ENCODE measurements around the gene KANSL1. TPM values are rescaled to one million over a fixed set of nuclear protein-coding genes. Genes with fewer than 3 reads are reported as not detected.

The KANSL1 gene
- total RNA-seq, 4 donors from 2014 or later = 91.3 to 120 (median 105) TPM

DNA sequence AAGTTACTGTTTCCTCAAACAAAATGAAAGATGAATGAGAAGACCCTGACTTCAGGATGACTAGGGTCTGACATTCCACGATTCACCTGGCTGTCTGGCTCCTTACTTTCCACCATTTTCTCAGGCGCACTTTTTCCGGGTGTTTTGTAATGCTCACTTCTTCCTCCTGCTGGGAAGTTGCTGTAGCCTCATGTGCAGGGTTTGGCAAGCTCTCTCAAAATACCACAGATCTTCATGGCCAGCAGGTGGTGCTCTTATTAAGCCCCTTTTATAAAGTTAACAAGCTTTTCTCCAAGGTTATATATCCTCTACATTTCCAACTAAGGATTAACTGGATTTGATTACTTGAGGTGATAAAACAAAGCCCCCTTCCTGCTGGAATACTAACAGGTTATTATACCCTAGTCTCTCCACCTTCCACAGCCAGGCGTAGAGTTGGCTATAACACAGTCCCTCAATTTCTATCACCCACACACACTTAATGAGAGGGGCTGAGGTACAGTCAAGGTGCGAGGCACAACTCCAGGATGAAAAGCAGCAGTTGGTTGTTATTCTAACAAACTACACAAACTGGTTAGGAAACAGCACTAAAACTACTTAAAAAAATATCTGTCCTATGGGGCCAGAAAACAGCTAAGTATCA is 148.8 kb downstream of the KANSL1 start:
- TF ChIP-seq POLR2A (IDR thresholded peaks at IDR 0.05) (no peak), EP300 (IDR thresholded peaks at IDR 0.05) (peak in 1 of 2 donors; percentile 71)
- TF ChIP-seq, protein P1, sequence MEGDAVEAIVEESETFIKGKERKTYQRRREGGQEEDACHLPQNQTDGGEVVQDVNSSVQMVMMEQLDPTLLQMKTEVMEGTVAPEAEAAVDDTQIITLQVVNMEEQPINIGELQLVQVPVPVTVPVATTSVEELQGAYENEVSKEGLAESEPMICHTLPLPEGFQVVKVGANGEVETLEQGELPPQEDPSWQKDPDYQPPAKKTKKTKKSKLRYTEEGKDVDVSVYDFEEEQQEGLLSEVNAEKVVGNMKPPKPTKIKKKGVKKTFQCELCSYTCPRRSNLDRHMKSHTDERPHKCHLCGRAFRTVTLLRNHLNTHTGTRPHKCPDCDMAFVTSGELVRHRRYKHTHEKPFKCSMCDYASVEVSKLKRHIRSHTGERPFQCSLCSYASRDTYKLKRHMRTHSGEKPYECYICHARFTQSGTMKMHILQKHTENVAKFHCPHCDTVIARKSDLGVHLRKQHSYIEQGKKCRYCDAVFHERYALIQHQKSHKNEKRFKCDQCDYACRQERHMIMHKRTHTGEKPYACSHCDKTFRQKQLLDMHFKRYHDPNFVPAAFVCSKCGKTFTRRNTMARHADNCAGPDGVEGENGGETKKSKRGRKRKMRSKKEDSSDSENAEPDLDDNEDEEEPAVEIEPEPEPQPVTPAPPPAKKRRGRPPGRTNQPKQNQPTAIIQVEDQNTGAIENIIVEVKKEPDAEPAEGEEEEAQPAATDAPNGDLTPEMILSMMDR (IDR thresholded peaks at IDR 0.05) = peak; percentile 78 to 93 (median 84)
- H3K36me3 ChIP-seq = peaks cover 0 to 48% (median 4%) of the 10 kb centered on the region in 3 donors
- no peaks in the 10 kb centered on the region for H3K27me3 ChIP-seq
- H3K4me3 ChIP-seq = no peak overlapping the region
- DNase-seq (ENCODE audit: low spot score in 2 of 2) = peak; percentile 58 to 92
- peaks cover 0 to 43% (median 11%) of the 10 kb centered on the region in 4 donors for H3K4me1 ChIP-seq
- peak overlapping the region; percentile 28 to 77 (median 58) for H3K27ac ChIP-seq
- no peaks in the 10 kb centered on the region for H3K9me3 ChIP-seq
- 38 to 52% methylated on average over 5 of the region's 5 CpGs for WGBS, 2 donors

DNA sequence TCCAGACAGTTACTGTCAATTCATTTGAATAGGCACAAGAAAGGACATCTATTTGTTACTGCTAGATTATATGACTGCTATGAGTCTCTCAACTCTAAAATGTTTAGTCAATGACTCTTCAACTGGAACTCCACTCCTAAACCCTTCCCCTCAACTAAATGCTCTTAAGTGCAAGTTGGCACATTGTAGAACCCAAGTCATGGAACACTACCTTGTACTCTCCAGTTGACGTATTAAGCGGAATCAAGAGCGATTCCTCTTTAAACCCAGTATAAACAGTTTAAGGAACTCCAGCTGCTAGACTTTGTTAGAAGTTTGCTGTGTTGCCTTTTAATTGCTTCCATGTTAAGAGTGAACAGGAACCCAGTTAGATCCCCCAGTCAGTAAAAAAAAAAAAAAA is 149.6 kb downstream of the KANSL1 start:
- 85 to 90% methylated on average over 3 of the region's 3 CpGs for WGBS, 2 donors
- DNase-seq (ENCODE audit: low spot score in 2 of 2) = no peak
- H3K27ac ChIP-seq = peak overlapping the region in 3 of 4 donors; percentile 28 to 77 (median 71)
- no peak for TF ChIP-seq EP300 (IDR thresholded peaks at IDR 0.05)
- TF ChIP-seq, protein P1 (IDR thresholded peaks at IDR 0.05) = no peak
- TF ChIP-seq POLR2A (IDR thresholded peaks at IDR 0.05) = no peak
- H3K9me3 ChIP-seq = no peaks in the 10 kb centered on the region
- peaks cover 0 to 47% (median 11%) of the 10 kb centered on the region in 4 donors for H3K4me1 ChIP-seq
- H3K36me3 ChIP-seq = peaks cover 0 to 48% (median 4%) of the 10 kb centered on the region in 3 donors
- no peak overlapping the region for H3K4me3 ChIP-seq
- H3K27me3 ChIP-seq = no peaks in the 10 kb centered on the region

GRCh38 chr17:46042925-46043324 is 150.3 kb downstream of the KANSL1 start:
- Histone ChIP-seq H3K36me3 (peaks cover 0 to 48% (median 9%) of the 10 kb centered on the region in 3 donors), H3K27ac (peak overlapping the region in 3 of 4 donors; percentile 15 to 77 (median 71)), H3K4me3 (no peak overlapping the region), H3K4me1 (peaks cover 0 to 47% (median 11%) of the 10 kb centered on the region in 4 donors), H3K27me3 (no peaks in the 10 kb centered on the region), H3K9me3 (no peaks in the 10 kb centered on the region)
- 28 to 33% methylated on average over 3 of the region's 3 CpGs for WGBS, 2 donors
- DNase-seq (ENCODE audit: low spot score in 2 of 2) = no peak
- TF ChIP-seq POLR2A (IDR thresholded peaks at IDR 0.05) = no peak
- TF ChIP-seq EP300 (IDR thresholded peaks at IDR 0.05) = no peak
- TF ChIP-seq, protein P1 (IDR thresholded peaks at IDR 0.05) = no peak

DNA sequence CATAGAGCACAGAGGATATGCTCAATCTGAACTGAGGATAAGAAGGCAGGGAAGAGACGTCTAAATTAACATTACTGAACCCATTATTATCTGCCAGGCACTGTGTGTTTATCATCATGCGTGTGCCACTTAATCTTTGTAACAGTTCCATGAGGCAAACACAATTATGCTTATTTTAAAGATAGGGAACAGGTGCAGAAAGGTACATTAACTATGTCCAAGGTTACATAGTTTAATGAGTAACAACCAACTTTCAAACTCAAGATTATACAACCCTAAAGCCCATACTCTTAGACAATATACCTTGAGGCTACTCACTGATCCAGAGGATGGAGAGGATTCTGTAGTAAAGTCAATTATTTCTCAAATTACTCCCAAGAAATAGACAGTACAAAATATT is 151.0 kb downstream of the KANSL1 start:
- H3K36me3 ChIP-seq = peaks cover 0 to 48% (median 16%) of the 10 kb centered on the region in 3 donors
- H3K4me3 ChIP-seq = no peak overlapping the region
- peaks cover 0 to 45% (median 11%) of the 10 kb centered on the region in 4 donors for H3K4me1 ChIP-seq
- H3K9me3 ChIP-seq = no peaks in the 10 kb centered on the region
- DNase-seq (ENCODE audit: low spot score in 2 of 2) = no peak
- 72 to 81% methylated on average over 2 of the region's 2 CpGs for WGBS, 2 donors
- TF ChIP-seq EP300 (IDR thresholded peaks at IDR 0.05) (no peak), POLR2A (IDR thresholded peaks at IDR 0.05) (no peak)
- TF ChIP-seq, protein P1 (IDR thresholded peaks at IDR 0.05) = no peak
- H3K27me3 ChIP-seq = no peaks in the 10 kb centered on the region
- peak overlapping the region in 2 of 4 donors; percentile 15 to 77 for H3K27ac ChIP-seq

DNA sequence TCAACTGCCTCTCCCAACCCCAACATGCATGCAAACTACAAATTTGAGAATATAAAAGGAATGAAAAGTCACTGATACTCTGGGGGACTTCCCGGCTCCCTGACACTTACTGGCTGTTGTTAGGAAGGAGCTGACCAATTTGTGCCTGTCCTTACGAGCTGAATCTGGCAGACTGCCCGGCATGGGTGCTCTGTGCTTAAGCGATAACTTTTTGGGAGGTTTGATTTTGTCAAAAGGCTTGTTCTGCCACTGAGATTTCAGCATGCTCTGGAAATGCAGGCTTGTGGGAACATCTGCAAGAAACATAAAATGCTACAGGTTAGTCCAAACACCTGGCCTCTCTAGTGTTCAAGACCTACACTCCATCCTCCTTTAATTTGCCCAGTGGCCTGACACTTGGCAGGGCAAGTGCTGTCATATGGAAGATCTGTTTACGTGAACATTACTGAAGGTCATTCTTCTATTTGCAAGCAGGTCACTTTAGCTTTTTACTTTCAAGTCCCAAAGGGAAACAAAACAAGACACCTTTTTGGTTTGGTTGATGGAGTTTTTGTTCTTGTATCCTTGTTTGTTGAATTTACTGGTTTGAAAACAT is 153.5 kb downstream of the KANSL1 start:
- Histone ChIP-seq H3K4me3 (no peak overlapping the region), H3K36me3 (peaks cover 0 to 53% (median 24%) of the 10 kb centered on the region in 3 donors), H3K9me3 (no peaks in the 10 kb centered on the region), H3K27me3 (no peaks in the 10 kb centered on the region), H3K4me1 (peaks cover 0 to 29% (median 11%) of the 10 kb centered on the region in 4 donors), H3K27ac (no peak overlapping the region)
- DNase-seq (ENCODE audit: low spot score in 2 of 2) = no peak
- TF ChIP-seq POLR2A (IDR thresholded peaks at IDR 0.05) = no peak
- TF ChIP-seq, protein P1 (IDR thresholded peaks at IDR 0.05) = no peak
- no peak for TF ChIP-seq EP300 (IDR thresholded peaks at IDR 0.05)
- WGBS, 2 donors = 49 to 74% methylated on average over 5 of the region's 5 CpGs
